Mononuclear cell (primary cell): ENCODE measurements around the gene CACNA2D4. TPM values are rescaled to one million over a fixed set of nuclear protein-coding genes. Genes with fewer than 3 reads are reported as not detected.
A peak's percentile ranks its signal among the peaks of the same experiment; 100 is the strongest.
"Not testable (repeated sequence)": the region's sequence is repeated elsewhere in the genome, so short reads cannot be mapped to it uniquely, and the experiment has no call there.

Experiments used
- H3K27me3 ChIP-seq: 2 replicates; pipeline ENCODE4 v1.6.0; 2011; ENCODE audit warnings: low read length, control low read depth; ENCODE audit not compliant: insufficient read depth
- H3K4me1 ChIP-seq: 2 replicates; pipeline ENCODE4 v1.5.1; 2011; ENCODE audit warnings: mild to moderate bottlenecking, low read length, control low read depth; ENCODE audit not compliant: insufficient read depth
- H3K4me3 ChIP-seq: 2 replicates; pipeline ENCODE4 v1.5.1; 2011; ENCODE audit warnings: mild to moderate bottlenecking, low read length, moderate library complexity
- H3K9me3 ChIP-seq: 2 replicates; pipeline ENCODE4 v1.5.1; 2011; ENCODE audit warnings: low read depth, mild to moderate bottlenecking, control low read depth, low read length
- total RNA-seq: library from RNA; depleted of rRNA; stranded (reverse); fragments of >200 nt; gene quantifications from one replicate; pipeline ENCODE4 v1.2.3, GENCODE V29; 2012

CACNA2D4 gene, protein sequence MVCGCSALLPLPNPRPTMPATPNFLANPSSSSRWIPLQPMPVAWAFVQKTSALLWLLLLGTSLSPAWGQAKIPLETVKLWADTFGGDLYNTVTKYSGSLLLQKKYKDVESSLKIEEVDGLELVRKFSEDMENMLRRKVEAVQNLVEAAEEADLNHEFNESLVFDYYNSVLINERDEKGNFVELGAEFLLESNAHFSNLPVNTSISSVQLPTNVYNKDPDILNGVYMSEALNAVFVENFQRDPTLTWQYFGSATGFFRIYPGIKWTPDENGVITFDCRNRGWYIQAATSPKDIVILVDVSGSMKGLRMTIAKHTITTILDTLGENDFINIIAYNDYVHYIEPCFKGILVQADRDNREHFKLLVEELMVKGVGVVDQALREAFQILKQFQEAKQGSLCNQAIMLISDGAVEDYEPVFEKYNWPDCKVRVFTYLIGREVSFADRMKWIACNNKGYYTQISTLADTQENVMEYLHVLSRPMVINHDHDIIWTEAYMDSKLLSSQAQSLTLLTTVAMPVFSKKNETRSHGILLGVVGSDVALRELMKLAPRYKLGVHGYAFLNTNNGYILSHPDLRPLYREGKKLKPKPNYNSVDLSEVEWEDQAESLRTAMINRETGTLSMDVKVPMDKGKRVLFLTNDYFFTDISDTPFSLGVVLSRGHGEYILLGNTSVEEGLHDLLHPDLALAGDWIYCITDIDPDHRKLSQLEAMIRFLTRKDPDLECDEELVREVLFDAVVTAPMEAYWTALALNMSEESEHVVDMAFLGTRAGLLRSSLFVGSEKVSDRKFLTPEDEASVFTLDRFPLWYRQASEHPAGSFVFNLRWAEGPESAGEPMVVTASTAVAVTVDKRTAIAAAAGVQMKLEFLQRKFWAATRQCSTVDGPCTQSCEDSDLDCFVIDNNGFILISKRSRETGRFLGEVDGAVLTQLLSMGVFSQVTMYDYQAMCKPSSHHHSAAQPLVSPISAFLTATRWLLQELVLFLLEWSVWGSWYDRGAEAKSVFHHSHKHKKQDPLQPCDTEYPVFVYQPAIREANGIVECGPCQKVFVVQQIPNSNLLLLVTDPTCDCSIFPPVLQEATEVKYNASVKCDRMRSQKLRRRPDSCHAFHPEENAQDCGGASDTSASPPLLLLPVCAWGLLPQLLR
- total RNA-seq, result 17.2 TPM

GRCh38 chr12:1918081-1918883 is at the start of gene CACNA2D4:
Gene CACNA2D4 (minus strand): TSS chr12:1918652. CDS start chr12:1918473, 179 bp downstream.
- Histone ChIP-seq H3K4me3 (peak within 1 kb of the TSS; percentile 60), H3K27me3 (no peaks in the 10 kb centered on the region), H3K9me3 (no peaks in the 10 kb centered on the region), H3K4me1 (peaks cover 47% of the 10 kb centered on the region)

- H3K9me3 ChIP-seq, result no peaks in the 10 kb centered on the region
- H3K4me1 ChIP-seq, result no peaks in the 10 kb centered on the region
- H3K4me3 ChIP-seq, result no peak overlapping the region
- no peaks in the 10 kb centered on the region for H3K27me3 ChIP-seq
Observed at GRCh38 chr12:1966561-1967226, 48.2 kb upstream of the CACNA2D4 start.

- Histone ChIP-seq H3K4me3 (no peak overlapping the region), H3K4me1 (no peaks in the 10 kb centered on the region), H3K9me3 (no peaks in the 10 kb centered on the region), H3K27me3 (no peaks in the 10 kb centered on the region)
Observed at GRCh38 chr12:1965916-1966315, 47.5 kb upstream of the CACNA2D4 start.

DNA sequence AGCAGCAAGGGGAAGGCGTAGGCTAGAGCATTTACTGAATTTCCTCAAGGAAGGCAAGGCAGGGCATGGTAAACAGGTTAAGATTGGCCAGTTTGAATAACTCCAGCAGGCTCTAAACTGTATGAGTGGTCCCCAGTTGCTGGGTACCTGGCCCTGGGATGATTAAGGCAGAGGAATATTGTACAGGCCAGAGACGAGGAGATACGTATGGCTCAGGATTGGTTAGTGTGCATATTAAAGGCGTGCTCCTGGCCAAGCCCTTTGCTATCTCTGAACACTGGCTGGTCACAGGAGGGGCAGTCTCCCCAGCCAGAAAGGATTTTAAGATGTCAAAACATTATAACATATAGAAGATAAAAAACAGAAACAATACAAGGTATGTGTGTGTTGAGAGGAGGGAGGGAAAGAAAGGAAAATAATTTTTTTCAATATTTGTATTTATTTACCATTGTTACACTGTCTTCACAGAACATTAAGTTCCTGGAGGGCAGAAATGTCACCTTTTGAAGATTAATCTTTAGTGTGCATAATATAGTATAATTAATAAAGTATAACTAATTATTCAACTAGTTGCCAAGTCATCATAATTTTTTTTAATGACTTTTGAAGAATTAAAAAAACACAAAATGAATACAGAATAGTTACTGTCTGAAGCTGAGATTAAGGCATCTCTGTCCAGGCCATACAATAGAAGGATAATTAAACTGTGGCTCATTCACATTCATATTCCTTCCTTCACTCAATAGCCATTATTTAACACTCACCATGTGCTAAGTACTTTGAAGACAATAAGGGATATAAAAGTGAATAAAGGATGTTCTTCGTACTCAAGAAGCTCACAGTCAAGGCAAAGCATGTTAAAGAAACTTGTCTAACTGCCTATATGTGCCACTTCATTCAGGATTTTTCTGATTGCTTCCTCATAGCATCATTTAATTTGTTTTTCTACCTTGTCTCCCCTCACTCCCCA is 43.9 kb upstream of the CACNA2D4 start:
- Histone ChIP-seq H3K4me1 (no peaks in the 10 kb centered on the region), H3K27me3 (no peaks in the 10 kb centered on the region), H3K4me3 (no peak overlapping the region), H3K9me3 (no peaks in the 10 kb centered on the region)

- H3K4me3 ChIP-seq, result no peak overlapping the region
- no peaks in the 10 kb centered on the region for H3K9me3 ChIP-seq
- H3K27me3 ChIP-seq, result no peaks in the 10 kb centered on the region
- no peaks in the 10 kb centered on the region for H3K4me1 ChIP-seq
Observed at GRCh38 chr12:1956716-1957115, 38.3 kb upstream of the CACNA2D4 start.

DNA sequence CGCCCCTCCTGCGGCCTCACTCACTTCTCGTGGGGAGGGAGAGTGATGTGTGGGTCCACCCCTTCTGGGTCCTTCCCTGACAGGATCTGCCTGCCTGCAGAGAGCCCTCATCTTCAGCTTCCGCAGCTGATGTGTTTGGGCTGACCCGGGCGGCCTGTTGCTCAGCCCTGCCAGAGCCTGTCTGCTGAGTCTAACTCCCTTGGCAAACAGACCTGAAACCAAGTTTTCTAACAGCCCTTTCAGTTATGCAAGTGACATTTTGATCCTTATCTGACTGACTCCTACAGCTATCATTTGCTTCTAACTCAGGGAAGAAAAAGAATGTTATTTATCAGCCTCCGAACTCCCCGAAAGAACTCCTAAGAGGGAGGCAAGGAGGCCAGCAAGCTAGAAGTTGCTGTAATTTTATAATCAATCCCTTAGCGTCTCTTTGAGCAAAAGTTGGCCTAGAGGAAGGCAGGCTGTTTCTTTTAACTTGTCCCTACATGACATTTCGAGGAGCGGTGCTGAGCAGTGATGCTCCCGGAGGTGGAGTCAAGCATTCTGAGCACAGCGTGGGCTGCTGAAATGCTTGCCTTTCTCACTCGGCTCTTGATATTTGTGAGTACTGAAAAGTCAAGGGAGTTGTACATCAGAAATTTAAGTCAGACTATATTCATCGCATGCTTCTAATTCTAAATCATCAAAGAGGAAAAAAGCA is 31.5 kb upstream of the CACNA2D4 start:
- no peak overlapping the region for H3K4me3 ChIP-seq

DNA sequence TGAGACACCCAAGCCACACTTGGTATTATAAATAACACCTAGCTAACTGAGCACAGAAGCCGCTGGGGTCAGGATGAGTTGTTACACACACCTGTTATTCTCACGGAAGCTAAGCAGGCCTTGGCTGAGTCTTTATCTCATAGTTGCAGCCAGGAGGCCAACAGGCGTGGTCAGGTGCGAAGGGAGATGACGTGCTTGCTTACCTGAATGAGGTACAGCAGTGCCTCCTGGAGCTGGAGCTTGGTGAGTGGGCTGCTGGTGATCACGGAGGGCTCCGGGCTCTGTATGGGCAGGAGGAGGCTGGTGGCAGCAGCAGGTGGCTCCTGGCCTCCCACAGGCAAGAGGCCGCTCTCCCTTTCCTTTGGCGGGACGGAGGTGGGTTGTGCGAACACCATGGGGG is 30.4 kb upstream of the CACNA2D4 start:
- H3K9me3 ChIP-seq, result no peaks in the 10 kb centered on the region
- H3K4me3 ChIP-seq, result no peak overlapping the region
- no peaks in the 10 kb centered on the region for H3K4me1 ChIP-seq
- no peaks in the 10 kb centered on the region for H3K27me3 ChIP-seq

More for the DNA sequence above, 31.5 kb upstream of the CACNA2D4 start:
- Histone ChIP-seq H3K4me1 (no peaks in the 10 kb centered on the region), H3K27me3 (no peaks in the 10 kb centered on the region), H3K9me3 (no peaks in the 10 kb centered on the region)

DNA sequence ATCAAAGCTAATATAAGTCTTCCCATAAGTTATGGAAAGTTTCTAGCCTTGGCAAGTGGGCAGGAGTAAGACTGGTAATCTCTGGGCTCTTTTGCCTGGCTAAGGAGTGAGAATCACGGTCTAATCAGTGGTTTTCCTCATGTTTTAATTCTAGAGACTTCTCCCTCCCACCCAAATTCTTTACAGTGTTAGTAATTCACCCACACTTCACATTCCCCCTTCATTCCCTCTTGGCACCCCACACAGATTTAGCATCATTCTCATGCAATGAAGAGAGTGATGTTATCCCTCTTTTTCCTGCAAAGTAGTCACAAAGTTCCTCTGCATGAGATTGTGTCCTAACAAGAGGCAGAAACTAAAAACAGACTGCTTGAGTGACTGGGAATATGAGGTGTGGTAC is 28.6 kb upstream of the CACNA2D4 start:
- Histone ChIP-seq H3K4me1 (no peaks in the 10 kb centered on the region), H3K27me3 (no peaks in the 10 kb centered on the region), H3K4me3 (no peak overlapping the region), H3K9me3 (no peaks in the 10 kb centered on the region)

- Histone ChIP-seq H3K9me3 (no peaks in the 10 kb centered on the region), H3K27me3 (no peaks in the 10 kb centered on the region), H3K4me3 (no peak overlapping the region)
Observed at GRCh38 chr12:1946296-1946695, 27.8 kb upstream of the CACNA2D4 start.

DNA sequence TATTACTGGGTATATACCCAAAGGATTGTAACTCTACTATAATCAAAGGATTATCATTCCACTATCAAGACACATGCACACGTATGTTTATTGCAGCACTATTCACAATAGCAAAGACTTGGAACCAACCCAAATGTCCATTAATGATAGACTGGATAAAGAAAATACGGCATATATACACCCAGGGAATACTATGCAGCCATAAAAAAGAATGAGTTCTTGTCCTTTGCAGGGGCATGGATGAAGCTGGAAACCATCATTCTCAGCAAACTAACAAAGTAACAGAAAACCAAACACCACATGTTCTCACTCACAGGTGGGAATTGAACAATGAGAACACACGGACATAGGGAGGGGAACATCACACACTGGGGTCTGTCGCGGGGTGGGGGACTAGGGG is 27.1 kb upstream of the CACNA2D4 start:
- H3K27me3 ChIP-seq, H3K4me1 ChIP-seq, H3K9me3 ChIP-seq, H3K4me3 ChIP-seq: not testable (repeated sequence)

More at GRCh38 chr12:1946296-1946695, 27.8 kb upstream of the CACNA2D4 start:
- H3K4me1 ChIP-seq, result no peaks in the 10 kb centered on the region

GRCh38 chr12:1939801-1940607 is 21.6 kb upstream of the CACNA2D4 start:
- Histone ChIP-seq H3K4me3 (no peak overlapping the region), H3K9me3 (no peaks in the 10 kb centered on the region), H3K4me1 (peaks cover 6% of the 10 kb centered on the region), H3K27me3 (no peaks in the 10 kb centered on the region)

DNA sequence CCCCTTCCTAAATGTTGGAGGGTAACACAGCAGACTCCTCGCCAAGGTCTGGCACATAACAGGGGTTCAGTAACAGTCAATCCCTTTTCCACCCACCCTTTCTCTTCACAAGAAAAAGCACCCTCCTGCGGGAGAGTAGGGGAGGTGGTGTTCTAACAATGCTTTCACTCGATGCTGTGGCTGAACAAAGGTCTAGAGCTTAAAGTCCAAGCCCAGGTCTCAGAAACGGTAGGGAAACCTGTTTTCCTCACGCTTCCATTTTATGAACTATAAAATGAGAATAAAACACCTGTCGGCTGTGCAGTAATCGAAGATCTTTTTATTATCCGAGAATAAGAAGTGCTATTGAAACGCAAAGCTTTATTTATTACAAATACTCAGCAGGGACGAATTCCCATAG is 20.9 kb upstream of the CACNA2D4 start:
- H3K4me3 ChIP-seq, result no peak overlapping the region
- no peaks in the 10 kb centered on the region for H3K27me3 ChIP-seq
- no peaks in the 10 kb centered on the region for H3K9me3 ChIP-seq
- H3K4me1 ChIP-seq, result peaks cover 6% of the 10 kb centered on the region
